ENCODE measurements around the gene PPT1.

DNA sequence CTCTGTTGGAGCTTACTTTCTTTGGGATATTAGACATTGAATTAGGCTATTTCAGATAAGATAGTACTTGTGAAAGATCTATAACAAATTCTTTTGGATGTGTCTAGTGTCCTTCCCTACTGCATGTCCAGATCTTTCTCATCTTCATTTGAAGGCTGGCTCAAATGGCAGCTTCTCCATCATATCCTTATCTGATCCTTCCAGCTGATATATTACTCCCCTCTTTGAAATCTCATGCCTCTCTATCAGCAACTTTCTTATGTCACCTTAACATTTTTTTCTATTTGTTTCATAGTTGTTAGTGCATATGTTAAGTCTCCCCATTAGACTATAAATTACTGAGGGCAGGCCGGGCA, 39.0 kb downstream of the PPT1 start:
- TF ChIP-seq, protein P1, sequence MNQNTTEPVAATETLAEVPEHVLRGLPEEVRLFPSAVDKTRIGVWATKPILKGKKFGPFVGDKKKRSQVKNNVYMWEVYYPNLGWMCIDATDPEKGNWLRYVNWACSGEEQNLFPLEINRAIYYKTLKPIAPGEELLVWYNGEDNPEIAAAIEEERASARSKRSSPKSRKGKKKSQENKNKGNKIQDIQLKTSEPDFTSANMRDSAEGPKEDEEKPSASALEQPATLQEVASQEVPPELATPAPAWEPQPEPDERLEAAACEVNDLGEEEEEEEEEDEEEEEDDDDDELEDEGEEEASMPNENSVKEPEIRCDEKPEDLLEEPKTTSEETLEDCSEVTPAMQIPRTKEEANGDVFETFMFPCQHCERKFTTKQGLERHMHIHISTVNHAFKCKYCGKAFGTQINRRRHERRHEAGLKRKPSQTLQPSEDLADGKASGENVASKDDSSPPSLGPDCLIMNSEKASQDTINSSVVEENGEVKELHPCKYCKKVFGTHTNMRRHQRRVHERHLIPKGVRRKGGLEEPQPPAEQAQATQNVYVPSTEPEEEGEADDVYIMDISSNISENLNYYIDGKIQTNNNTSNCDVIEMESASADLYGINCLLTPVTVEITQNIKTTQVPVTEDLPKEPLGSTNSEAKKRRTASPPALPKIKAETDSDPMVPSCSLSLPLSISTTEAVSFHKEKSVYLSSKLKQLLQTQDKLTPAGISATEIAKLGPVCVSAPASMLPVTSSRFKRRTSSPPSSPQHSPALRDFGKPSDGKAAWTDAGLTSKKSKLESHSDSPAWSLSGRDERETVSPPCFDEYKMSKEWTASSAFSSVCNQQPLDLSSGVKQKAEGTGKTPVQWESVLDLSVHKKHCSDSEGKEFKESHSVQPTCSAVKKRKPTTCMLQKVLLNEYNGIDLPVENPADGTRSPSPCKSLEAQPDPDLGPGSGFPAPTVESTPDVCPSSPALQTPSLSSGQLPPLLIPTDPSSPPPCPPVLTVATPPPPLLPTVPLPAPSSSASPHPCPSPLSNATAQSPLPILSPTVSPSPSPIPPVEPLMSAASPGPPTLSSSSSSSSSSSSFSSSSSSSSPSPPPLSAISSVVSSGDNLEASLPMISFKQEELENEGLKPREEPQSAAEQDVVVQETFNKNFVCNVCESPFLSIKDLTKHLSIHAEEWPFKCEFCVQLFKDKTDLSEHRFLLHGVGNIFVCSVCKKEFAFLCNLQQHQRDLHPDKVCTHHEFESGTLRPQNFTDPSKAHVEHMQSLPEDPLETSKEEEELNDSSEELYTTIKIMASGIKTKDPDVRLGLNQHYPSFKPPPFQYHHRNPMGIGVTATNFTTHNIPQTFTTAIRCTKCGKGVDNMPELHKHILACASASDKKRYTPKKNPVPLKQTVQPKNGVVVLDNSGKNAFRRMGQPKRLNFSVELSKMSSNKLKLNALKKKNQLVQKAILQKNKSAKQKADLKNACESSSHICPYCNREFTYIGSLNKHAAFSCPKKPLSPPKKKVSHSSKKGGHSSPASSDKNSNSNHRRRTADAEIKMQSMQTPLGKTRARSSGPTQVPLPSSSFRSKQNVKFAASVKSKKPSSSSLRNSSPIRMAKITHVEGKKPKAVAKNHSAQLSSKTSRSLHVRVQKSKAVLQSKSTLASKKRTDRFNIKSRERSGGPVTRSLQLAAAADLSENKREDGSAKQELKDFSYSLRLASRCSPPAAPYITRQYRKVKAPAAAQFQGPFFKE (tag by site-specific recombination; IDR thresholded peaks at IDR 0.05; ENCODE audit: borderline replicate concordance), result no peak
- TF ChIP-seq REPIN1 (tag by site-specific recombination; IDR thresholded peaks at IDR 0.05; ENCODE audit: low read depth), result no peak
- TF ChIP-seq, protein P2, sequence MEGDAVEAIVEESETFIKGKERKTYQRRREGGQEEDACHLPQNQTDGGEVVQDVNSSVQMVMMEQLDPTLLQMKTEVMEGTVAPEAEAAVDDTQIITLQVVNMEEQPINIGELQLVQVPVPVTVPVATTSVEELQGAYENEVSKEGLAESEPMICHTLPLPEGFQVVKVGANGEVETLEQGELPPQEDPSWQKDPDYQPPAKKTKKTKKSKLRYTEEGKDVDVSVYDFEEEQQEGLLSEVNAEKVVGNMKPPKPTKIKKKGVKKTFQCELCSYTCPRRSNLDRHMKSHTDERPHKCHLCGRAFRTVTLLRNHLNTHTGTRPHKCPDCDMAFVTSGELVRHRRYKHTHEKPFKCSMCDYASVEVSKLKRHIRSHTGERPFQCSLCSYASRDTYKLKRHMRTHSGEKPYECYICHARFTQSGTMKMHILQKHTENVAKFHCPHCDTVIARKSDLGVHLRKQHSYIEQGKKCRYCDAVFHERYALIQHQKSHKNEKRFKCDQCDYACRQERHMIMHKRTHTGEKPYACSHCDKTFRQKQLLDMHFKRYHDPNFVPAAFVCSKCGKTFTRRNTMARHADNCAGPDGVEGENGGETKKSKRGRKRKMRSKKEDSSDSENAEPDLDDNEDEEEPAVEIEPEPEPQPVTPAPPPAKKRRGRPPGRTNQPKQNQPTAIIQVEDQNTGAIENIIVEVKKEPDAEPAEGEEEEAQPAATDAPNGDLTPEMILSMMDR (tag by site-specific recombination; IDR thresholded peaks at IDR 0.05), result no peak
- TF ChIP-seq, protein P3, sequence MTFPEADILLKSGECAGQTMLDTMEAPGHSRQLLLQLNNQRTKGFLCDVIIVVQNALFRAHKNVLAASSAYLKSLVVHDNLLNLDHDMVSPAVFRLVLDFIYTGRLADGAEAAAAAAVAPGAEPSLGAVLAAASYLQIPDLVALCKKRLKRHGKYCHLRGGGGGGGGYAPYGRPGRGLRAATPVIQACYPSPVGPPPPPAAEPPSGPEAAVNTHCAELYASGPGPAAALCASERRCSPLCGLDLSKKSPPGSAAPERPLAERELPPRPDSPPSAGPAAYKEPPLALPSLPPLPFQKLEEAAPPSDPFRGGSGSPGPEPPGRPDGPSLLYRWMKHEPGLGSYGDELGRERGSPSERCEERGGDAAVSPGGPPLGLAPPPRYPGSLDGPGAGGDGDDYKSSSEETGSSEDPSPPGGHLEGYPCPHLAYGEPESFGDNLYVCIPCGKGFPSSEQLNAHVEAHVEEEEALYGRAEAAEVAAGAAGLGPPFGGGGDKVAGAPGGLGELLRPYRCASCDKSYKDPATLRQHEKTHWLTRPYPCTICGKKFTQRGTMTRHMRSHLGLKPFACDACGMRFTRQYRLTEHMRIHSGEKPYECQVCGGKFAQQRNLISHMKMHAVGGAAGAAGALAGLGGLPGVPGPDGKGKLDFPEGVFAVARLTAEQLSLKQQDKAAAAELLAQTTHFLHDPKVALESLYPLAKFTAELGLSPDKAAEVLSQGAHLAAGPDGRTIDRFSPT (tag by site-specific recombination; IDR thresholded peaks at IDR 0.05), result no peak
- no peak for TF ChIP-seq ZNF274 (IDR thresholded peaks at IDR 0.05; ENCODE audit: low read length)
- no peak for TF ChIP-seq ZNF274 (tag by site-specific recombination; IDR thresholded peaks at IDR 0.05; ENCODE audit: borderline replicate concordance)
- TF ChIP-seq ZNF530 (tag by site-specific recombination; IDR thresholded peaks at IDR 0.05; ENCODE audit: low read depth), result no peak
- TF ChIP-seq KLF16 (tag by site-specific recombination; IDR thresholded peaks at IDR 0.05), result no peak
- TF ChIP-seq, protein P4, sequence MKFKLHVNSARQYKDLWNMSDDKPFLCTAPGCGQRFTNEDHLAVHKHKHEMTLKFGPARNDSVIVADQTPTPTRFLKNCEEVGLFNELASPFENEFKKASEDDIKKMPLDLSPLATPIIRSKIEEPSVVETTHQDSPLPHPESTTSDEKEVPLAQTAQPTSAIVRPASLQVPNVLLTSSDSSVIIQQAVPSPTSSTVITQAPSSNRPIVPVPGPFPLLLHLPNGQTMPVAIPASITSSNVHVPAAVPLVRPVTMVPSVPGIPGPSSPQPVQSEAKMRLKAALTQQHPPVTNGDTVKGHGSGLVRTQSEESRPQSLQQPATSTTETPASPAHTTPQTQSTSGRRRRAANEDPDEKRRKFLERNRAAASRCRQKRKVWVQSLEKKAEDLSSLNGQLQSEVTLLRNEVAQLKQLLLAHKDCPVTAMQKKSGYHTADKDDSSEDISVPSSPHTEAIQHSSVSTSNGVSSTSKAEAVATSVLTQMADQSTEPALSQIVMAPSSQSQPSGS (tag by site-specific recombination; IDR thresholded peaks at IDR 0.05; ENCODE audit: low read depth), result no peak
